ENCODE results near the gene GYS1.
"Not testable (repeated sequence)": the region's sequence is repeated elsewhere in the genome, so short reads cannot be mapped to it uniquely, and the experiment has no call there.

GYS1 gene

GRCh38 chr19:48953141-48953540 is 40.0 kb downstream of the GYS1 start:
- Mint-ChIP-seq H3K27me3 (no peaks in the 10 kb centered on the region), H3K27ac (no peak overlapping the region), H3K9me3 (no peaks in the 10 kb centered on the region), H3K4me1 (ENCODE audit: low read depth) (peaks cover 26% of the 10 kb centered on the region), H3K4me3 (no peak overlapping the region), H3K36me3 (ENCODE audit: low read depth) (peaks cover 20% of the 10 kb centered on the region)

- peaks cover 2% of the 10 kb centered on the region for H3K36me3 Mint-ChIP-seq (ENCODE audit: low read depth)
- H3K4me1 Mint-ChIP-seq (ENCODE audit: low read depth) = peaks cover 12% of the 10 kb centered on the region
- no peak overlapping the region for H3K4me3 Mint-ChIP-seq
- H3K27me3 Mint-ChIP-seq = no peaks in the 10 kb centered on the region
- no peak overlapping the region for H3K27ac Mint-ChIP-seq
- no peaks in the 10 kb centered on the region for H3K9me3 Mint-ChIP-seq
Measured at GRCh38 chr19:48950830-48951519, 42.1 kb downstream of the GYS1 start.

GRCh38 chr19:48950159-48950558 is 43.0 kb downstream of the GYS1 start:
- no peaks in the 10 kb centered on the region for H3K27me3 Mint-ChIP-seq
- no peaks in the 10 kb centered on the region for H3K9me3 Mint-ChIP-seq
- H3K36me3 Mint-ChIP-seq (ENCODE audit: low read depth) = no peaks in the 10 kb centered on the region
- peaks cover 4% of the 10 kb centered on the region for H3K4me1 Mint-ChIP-seq (ENCODE audit: low read depth)
- H3K27ac Mint-ChIP-seq = no peak overlapping the region
- no peak overlapping the region for H3K4me3 Mint-ChIP-seq

GRCh38 chr19:48947258-48947542 is 45.9 kb downstream of the GYS1 start:
- Mint-ChIP-seq H3K36me3 (ENCODE audit: low read depth) (no peaks in the 10 kb centered on the region), H3K9me3 (no peaks in the 10 kb centered on the region), H3K27me3 (no peaks in the 10 kb centered on the region), H3K4me1 (ENCODE audit: low read depth) (no peaks in the 10 kb centered on the region), H3K27ac (no peak overlapping the region), H3K4me3 (no peak overlapping the region)

- no peaks in the 10 kb centered on the region for H3K9me3 Mint-ChIP-seq
Measured at GRCh38 chr19:48946463-48947257, 46.4 kb downstream of the GYS1 start.

GRCh38 chr19:48945817-48946216 is 47.3 kb downstream of the GYS1 start:
- Mint-ChIP-seq H3K4me1 (ENCODE audit: low read depth) (no peaks in the 10 kb centered on the region), H3K27me3 (no peaks in the 10 kb centered on the region), H3K27ac (no peak overlapping the region), H3K9me3 (no peaks in the 10 kb centered on the region), H3K36me3 (ENCODE audit: low read depth) (no peaks in the 10 kb centered on the region), H3K4me3 (no peak overlapping the region)

More at GRCh38 chr19:48946463-48947257, 46.4 kb downstream of the GYS1 start:
- Mint-ChIP-seq H3K4me1 (ENCODE audit: low read depth) (no peaks in the 10 kb centered on the region), H3K36me3 (ENCODE audit: low read depth) (no peaks in the 10 kb centered on the region), H3K27me3 (no peaks in the 10 kb centered on the region), H3K4me3 (no peak overlapping the region), H3K27ac (no peak overlapping the region)

GRCh38 chr19:48945415-48945814 is 47.7 kb downstream of the GYS1 start:
- Mint-ChIP-seq H3K36me3 (ENCODE audit: low read depth) (no peaks in the 10 kb centered on the region), H3K27ac (no peak overlapping the region), H3K9me3 (no peaks in the 10 kb centered on the region), H3K4me3 (no peak overlapping the region), H3K4me1 (ENCODE audit: low read depth) (no peaks in the 10 kb centered on the region), H3K27me3 (no peaks in the 10 kb centered on the region)

GRCh38 chr19:48943081-48943480 is 50.0 kb downstream of the GYS1 start:
- H3K9me3 Mint-ChIP-seq = no peaks in the 10 kb centered on the region
- no peaks in the 10 kb centered on the region for H3K4me1 Mint-ChIP-seq (ENCODE audit: low read depth)
- no peak overlapping the region for H3K4me3 Mint-ChIP-seq
- H3K27ac Mint-ChIP-seq = no peak overlapping the region
- H3K27me3 Mint-ChIP-seq = no peaks in the 10 kb centered on the region
- H3K36me3 Mint-ChIP-seq (ENCODE audit: low read depth) = no peaks in the 10 kb centered on the region

- H3K9me3 Mint-ChIP-seq = no peaks in the 10 kb centered on the region
- no peaks in the 10 kb centered on the region for H3K4me1 Mint-ChIP-seq (ENCODE audit: low read depth)
- no peaks in the 10 kb centered on the region for H3K27me3 Mint-ChIP-seq
- H3K36me3 Mint-ChIP-seq (ENCODE audit: low read depth) = no peaks in the 10 kb centered on the region
- H3K4me3 Mint-ChIP-seq = no peak overlapping the region
- H3K27ac Mint-ChIP-seq = no peak overlapping the region
Measured at GRCh38 chr19:48940902-48941301, 52.2 kb downstream of the GYS1 start.

GRCh38 chr19:48938256-48938655 is 54.9 kb downstream of the GYS1 start:
- no peak overlapping the region for H3K27ac Mint-ChIP-seq
- no peak overlapping the region for H3K4me3 Mint-ChIP-seq
- no peaks in the 10 kb centered on the region for H3K36me3 Mint-ChIP-seq (ENCODE audit: low read depth)
- H3K4me1 Mint-ChIP-seq (ENCODE audit: low read depth) = peaks cover 7% of the 10 kb centered on the region
- no peaks in the 10 kb centered on the region for H3K9me3 Mint-ChIP-seq
- peaks cover 8% of the 10 kb centered on the region for H3K27me3 Mint-ChIP-seq

- H3K4me1 Mint-ChIP-seq (ENCODE audit: low read depth) = peaks cover 8% of the 10 kb centered on the region
- no peaks in the 10 kb centered on the region for H3K9me3 Mint-ChIP-seq
- H3K27me3 Mint-ChIP-seq = peaks cover 10% of the 10 kb centered on the region
- H3K36me3 Mint-ChIP-seq (ENCODE audit: low read depth) = no peaks in the 10 kb centered on the region
- H3K27ac Mint-ChIP-seq = no peak overlapping the region
- no peak overlapping the region for H3K4me3 Mint-ChIP-seq
Measured at GRCh38 chr19:48935864-48936263, 57.2 kb downstream of the GYS1 start.

- no peaks in the 10 kb centered on the region for H3K36me3 Mint-ChIP-seq (ENCODE audit: low read depth)
- H3K9me3 Mint-ChIP-seq = no peaks in the 10 kb centered on the region
- H3K27ac Mint-ChIP-seq = no peak overlapping the region
- H3K4me3 Mint-ChIP-seq = peak overlapping the region; percentile 1
- H3K4me1 Mint-ChIP-seq (ENCODE audit: low read depth) = peaks cover 8% of the 10 kb centered on the region
- peaks cover 10% of the 10 kb centered on the region for H3K27me3 Mint-ChIP-seq
Measured at GRCh38 chr19:48934837-48935236, 58.3 kb downstream of the GYS1 start.

GRCh38 chr19:48933382-48933932 is 59.7 kb downstream of the GYS1 start, which contains the start of gene DHDH:
Gene DHDH, plus strand, starts transcription at chr19:48933699. Its CDS starts 23 bp downstream, at chr19:48933722.
- Mint-ChIP-seq H3K4me3 (peak within 1 kb of the TSS; percentile 72), H3K9me3 (no peaks in the 10 kb centered on the region), H3K27me3 (peaks cover 10% of the 10 kb centered on the region), H3K4me1 (ENCODE audit: low read depth) (peaks cover 8% of the 10 kb centered on the region), H3K36me3 (ENCODE audit: low read depth) (no peaks in the 10 kb centered on the region), H3K27ac (no peak within 1 kb of the TSS)

GRCh38 chr19:48928164-48929025 is 64.7 kb downstream of the GYS1 start:
- Mint-ChIP-seq H3K27me3 (peaks cover 3% of the 10 kb centered on the region), H3K36me3 (ENCODE audit: low read depth) (no peaks in the 10 kb centered on the region), H3K27ac (no peak overlapping the region), H3K4me3 (no peak overlapping the region), H3K4me1 (ENCODE audit: low read depth) (peaks cover 7% of the 10 kb centered on the region), H3K9me3 (no peaks in the 10 kb centered on the region)

- not testable (repeated sequence) for H3K36me3 Mint-ChIP-seq (ENCODE audit: low read depth); H3K4me1 Mint-ChIP-seq (ENCODE audit: low read depth); H3K4me3 Mint-ChIP-seq; H3K9me3 Mint-ChIP-seq; H3K27me3 Mint-ChIP-seq; H3K27ac Mint-ChIP-seq
Measured at GRCh38 chr19:48927692-48928091, 65.4 kb downstream of the GYS1 start.

Data from stimulated activated naive CD8-positive, alpha-beta T cell treated with anti-CD3 and anti-CD28 coated beads, Interleukin-15, Interleukin-2, amounts not matched to agents 100 ng/mL and 50 ng/mL, for 24 hours (primary cell).